Caki2 (cell line): Measurements from ENCODE around the gene FCMR. TPM values are rescaled to one million over a fixed set of nuclear protein-coding genes. Genes with fewer than 3 reads are reported as not detected.
"Not testable (repeated sequence)": the region's sequence is repeated elsewhere in the genome, so short reads cannot be mapped to it uniquely, and the experiment has no call there.

Experiments used
- DNase-seq: peaks from one replicate; pipeline ENCODE4 v3.0.0-alpha.2; 2015; ENCODE audit warnings: low read depth
- in situ Hi-C: cut with HindIII; loops from 2 replicates; pipeline ENCODE4 v1.10.0; 2016; ENCODE audit warnings: low sequenced_read_pairs, low pct_unique_long_range_greater_than_20kb, mixed read lengths
- total RNA-seq: library from RNA; depleted of rRNA; stranded (reverse); fragments of >200 nt; shearing (Covaris generic); gene quantifications from 2 replicates; pipeline ENCODE4 v1.2.3, GENCODE V29; 2014; ENCODE audit warnings: low replicate concordance; rRNA removed

The FCMR gene
- total RNA-seq, 1 experiment from 2014 or later = not detected

DNA sequence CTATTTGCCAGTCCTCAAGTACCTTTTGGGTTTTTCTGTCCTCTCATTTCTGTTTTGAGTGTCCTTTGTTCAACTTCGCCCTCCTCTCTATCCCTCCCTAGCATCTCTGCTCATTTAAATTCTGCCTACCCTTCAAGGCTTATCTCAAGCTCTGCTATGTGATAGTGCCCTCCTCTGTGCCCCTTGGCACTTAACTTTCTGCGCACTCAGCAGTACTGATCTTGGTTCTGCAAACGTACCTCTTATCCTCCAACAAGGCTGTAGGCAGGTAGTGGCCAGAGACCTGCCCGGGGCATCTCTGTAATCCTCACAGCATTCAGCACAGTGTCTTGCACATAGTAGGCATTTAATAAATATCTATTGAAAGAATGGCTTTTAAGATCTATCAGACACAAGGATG, 61.6 kb downstream of the FCMR start:
- no peak for DNase-seq
- in situ Hi-C loops = no loop called here

- in situ Hi-C loops = no loop called here
- DNase-seq = no peak
Observed at GRCh38 chr1:206859082-206859521, 62.6 kb downstream of the FCMR start.

DNA sequence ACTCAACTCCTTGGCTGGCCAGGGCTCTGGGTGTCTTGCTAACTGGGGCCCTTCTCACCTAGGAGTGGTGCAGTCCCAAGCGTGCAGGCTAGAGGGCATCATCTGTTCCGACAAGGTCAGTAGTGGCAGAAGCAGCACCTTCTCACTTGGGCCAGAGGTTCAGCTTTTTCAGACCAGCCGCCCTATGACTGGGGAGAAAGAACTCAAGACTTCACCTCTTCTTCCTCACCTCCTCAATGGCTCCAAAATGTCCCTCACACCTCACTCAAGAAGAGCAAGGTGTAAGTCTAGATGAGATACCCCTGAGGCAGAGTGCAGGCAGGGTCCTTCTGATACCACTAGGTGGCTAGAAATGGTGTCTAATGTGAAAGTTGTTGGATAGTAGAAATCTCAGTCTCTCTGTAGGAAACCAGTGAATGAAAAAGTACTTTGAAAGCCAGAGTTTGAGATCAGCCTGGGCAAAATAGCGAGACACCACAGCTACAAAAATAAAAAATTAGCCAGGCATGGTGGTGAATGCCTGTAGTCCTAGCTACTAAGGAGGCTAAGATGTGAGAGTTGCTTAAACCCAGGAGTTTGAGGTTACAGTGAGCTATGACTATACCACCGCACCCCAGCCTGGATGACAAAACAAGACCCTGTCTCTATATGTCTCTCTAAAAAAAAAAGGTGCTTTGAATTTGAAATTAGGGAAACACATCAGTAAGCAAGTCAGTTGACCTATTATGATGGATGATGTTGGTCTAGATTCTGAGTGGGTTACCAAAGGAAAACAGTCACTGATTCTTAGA, 64.9 kb downstream of the FCMR start:
- DNase-seq = no peak
- in situ Hi-C loops = no loop called here

DNA sequence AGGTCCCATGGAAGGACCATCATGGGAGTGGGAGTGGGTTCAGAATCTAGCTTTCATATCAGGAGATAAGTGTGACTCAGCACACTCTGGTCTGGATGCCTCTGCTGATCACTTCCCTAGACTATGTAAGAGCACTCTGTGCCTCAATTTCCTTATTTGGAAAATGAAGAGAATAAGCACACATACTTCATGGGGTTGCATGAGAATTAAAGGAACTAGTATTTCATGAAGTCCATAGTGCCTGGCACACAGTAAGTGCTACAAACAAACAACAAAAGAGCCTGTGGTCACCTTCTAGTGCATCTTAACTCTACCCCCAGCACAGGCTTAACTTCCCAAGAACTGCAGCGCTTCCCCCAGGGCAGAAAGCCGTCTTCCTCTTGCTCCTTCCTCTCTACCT, 65.9 kb downstream of the FCMR start:
- DNase-seq = no peak
- in situ Hi-C loops = no loop called here

GRCh38 chr1:206854401-206855129, 67.2 kb downstream of the FCMR start:
- DNase-seq = no peak
- in situ Hi-C loops = no loop called here

DNA sequence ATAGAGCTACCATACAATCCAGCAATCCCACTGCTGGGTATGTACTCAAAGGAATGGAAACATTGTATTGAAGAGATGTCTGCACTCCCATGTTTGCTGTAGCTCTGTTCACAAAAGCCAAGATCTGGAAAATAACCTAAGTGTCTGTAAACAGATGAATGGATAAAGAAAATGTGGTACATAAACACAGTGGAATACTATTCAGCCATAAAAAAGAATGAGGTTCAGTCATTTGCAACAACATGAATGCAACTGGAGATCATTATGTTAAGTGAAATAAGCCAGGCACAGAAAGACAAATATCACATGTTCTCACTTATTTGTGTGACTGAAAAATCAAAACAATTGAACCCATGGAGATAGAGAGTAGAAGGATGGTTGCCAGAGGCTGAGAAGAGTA, 68.0 kb downstream of the FCMR start:
- in situ Hi-C loops, DNase-seq: not testable (repeated sequence)

Other genes starting within 250 kb of the FCMR start
- gene MAPKAPK2, start 237.0 kb downstream of the FCMR start, total RNA-seq = 28.4 and 30.9 TPM in 2 replicates
- gene IL19, start 151.2 kb downstream of the FCMR start, total RNA-seq = not detected in 2 replicates
- not detected in 2 replicates for gene IL10, start 149.4 kb downstream of the FCMR start, total RNA-seq
- gene IL20, start 56.3 kb downstream of the FCMR start, total RNA-seq = not detected in 2 replicates
- not detected in 2 replicates for gene IL24, start 24.5 kb downstream of the FCMR start, total RNA-seq
- gene PIGR, start 24.5 kb upstream of the FCMR start, total RNA-seq = not detected in 2 replicates
- 0.14 TPM in 1 of 2 replicates, not detected in the other for gene FCAMR, start 48.5 kb upstream of the FCMR start, total RNA-seq
- gene C1orf116, start 110.8 kb upstream of the FCMR start, total RNA-seq = 1.7 TPM in 2 replicates
- gene YOD1, start 129.3 kb upstream of the FCMR start, total RNA-seq = 2.3 and 2.9 TPM in 2 replicates
- gene PFKFB2, start 131.3 kb upstream of the FCMR start, total RNA-seq = 1.7 and 4.0 TPM in 2 replicates
- gene C4BPB, start 166.9 kb upstream of the FCMR start, total RNA-seq = not detected in 2 replicates
- not detected in 2 replicates for gene C4BPA, start 182.3 kb upstream of the FCMR start, total RNA-seq